ENCODE results near the gene CEACAM1. TPM values are rescaled to one million over a fixed set of nuclear protein-coding genes. Genes with fewer than 3 reads are reported as not detected.

The CEACAM1 gene
- 1 to 10 TPM in 5 of 6 donors, not detected in 1; 2.8 to 4.3 (median 3.4) TPM for polyA plus RNA-seq (ENCODE audit: low read depth in 6 of 6)

- Mint-ChIP-seq H3K36me3 (no peaks in the 10 kb centered on the region), H3K4me3 (peak within 1 kb of the TSS; percentile 76 to 97 (median 88)), H3K27ac (peak within 1 kb of the TSS; percentile 77 to 97 (median 90)), H3K4me1 (peaks cover 36 to 45% (median 40%) of the 10 kb centered on the region in 3 donors), H3K9me3 (no peaks in the 10 kb centered on the region), H3K27me3 (no peaks in the 10 kb centered on the region)
- ATAC-seq (ENCODE audit: low read depth in 2 of 2): peak; percentile 67 to 70
- DNase-seq: peak; percentile 28
Measured at GRCh38 chr19:42528354-42529247, at the start of gene CEACAM1. Gene CEACAM1, minus strand, starts transcription at chr19:42528481. Its CDS starts 107 bp downstream, at chr19:42528374.

- ATAC-seq (ENCODE audit: low read depth in 2 of 2): no peak
- no peaks in the 10 kb centered on the region for H3K36me3 Mint-ChIP-seq
- H3K4me3 Mint-ChIP-seq: peak overlapping the region in 6 of 8 donors; percentile 17 to 84 (median 56)
- no peak for DNase-seq
- H3K4me1 Mint-ChIP-seq: peaks cover 25 to 53% (median 39%) of the 10 kb centered on the region in 3 donors
- H3K9me3 Mint-ChIP-seq: peaks cover 0 to 3% (median 0%) of the 10 kb centered on the region in 7 donors
- no peaks in the 10 kb centered on the region for H3K27me3 Mint-ChIP-seq
- peak overlapping the region; percentile 83 to 92 (median 86) for H3K27ac Mint-ChIP-seq
Measured at GRCh38 chr19:42577016-42577415, 48.7 kb upstream of the CEACAM1 start.

GRCh38 chr19:42576241-42576640, 48.0 kb upstream of the CEACAM1 start:
- ATAC-seq (ENCODE audit: low read depth in 2 of 2) (peak; percentile 75 to 93), DNase-seq (peak; percentile 53)
- no peaks in the 10 kb centered on the region for H3K36me3 Mint-ChIP-seq
- H3K4me1 Mint-ChIP-seq: peaks cover 25 to 53% (median 39%) of the 10 kb centered on the region in 3 donors
- H3K4me3 Mint-ChIP-seq: peak overlapping the region; percentile 30 to 84 (median 72)
- H3K9me3 Mint-ChIP-seq: peaks cover 0 to 3% (median 0%) of the 10 kb centered on the region in 7 donors
- peak overlapping the region; percentile 76 to 92 (median 86) for H3K27ac Mint-ChIP-seq
- no peaks in the 10 kb centered on the region for H3K27me3 Mint-ChIP-seq

- Mint-ChIP-seq H3K27me3 (no peaks in the 10 kb centered on the region), H3K27ac (peak overlapping the region in 2 of 6 donors; percentile 17 to 55), H3K36me3 (no peaks in the 10 kb centered on the region), H3K9me3 (peaks cover 0 to 3% (median 0%) of the 10 kb centered on the region in 7 donors), H3K4me1 (peaks cover 28 to 59% (median 53%) of the 10 kb centered on the region in 3 donors), H3K4me3 (no peak overlapping the region)
- ATAC-seq (ENCODE audit: low read depth in 2 of 2) (no peak), DNase-seq (no peak)
Measured at GRCh38 chr19:42573642-42574041, 45.4 kb upstream of the CEACAM1 start.

GRCh38 chr19:42571116-42571515, 42.8 kb upstream of the CEACAM1 start:
- H3K36me3 Mint-ChIP-seq: no peaks in the 10 kb centered on the region
- H3K4me3 Mint-ChIP-seq: no peak overlapping the region
- H3K27me3 Mint-ChIP-seq: no peaks in the 10 kb centered on the region
- H3K9me3 Mint-ChIP-seq: peaks cover 0 to 3% (median 0%) of the 10 kb centered on the region in 7 donors
- ATAC-seq (ENCODE audit: low read depth in 2 of 2) (no peak), DNase-seq (no peak)
- H3K4me1 Mint-ChIP-seq: peaks cover 24 to 61% (median 53%) of the 10 kb centered on the region in 3 donors
- H3K27ac Mint-ChIP-seq: no peak overlapping the region

- Mint-ChIP-seq H3K4me1 (peaks cover 16 to 42% (median 35%) of the 10 kb centered on the region in 3 donors), H3K9me3 (peaks cover 0 to 3% (median 0%) of the 10 kb centered on the region in 7 donors), H3K36me3 (no peaks in the 10 kb centered on the region), H3K4me3 (no peak overlapping the region), H3K27ac (peak overlapping the region in 4 of 6 donors; percentile 8 to 75 (median 56)), H3K27me3 (no peaks in the 10 kb centered on the region)
- DNase-seq (no peak), ATAC-seq (ENCODE audit: low read depth in 2 of 2) (no peak)
Measured at GRCh38 chr19:42569193-42569592, 40.9 kb upstream of the CEACAM1 start.

GRCh38 chr19:42568006-42568405, 39.7 kb upstream of the CEACAM1 start:
- Mint-ChIP-seq H3K4me3 (peak overlapping the region; percentile 22 to 87 (median 72)), H3K4me1 (peaks cover 18 to 36% (median 35%) of the 10 kb centered on the region in 3 donors), H3K9me3 (peaks cover 0 to 3% (median 0%) of the 10 kb centered on the region in 7 donors), H3K36me3 (no peaks in the 10 kb centered on the region), H3K27me3 (peaks cover 5 to 8% (median 6%) of the 10 kb centered on the region in 3 donors), H3K27ac (peak overlapping the region; percentile 52 to 97 (median 78))
- ATAC-seq (ENCODE audit: low read depth in 2 of 2) (peak; percentile 90 to 92), DNase-seq (peak; percentile 48)

- H3K4me3 Mint-ChIP-seq: peak overlapping the region; percentile 22 to 87 (median 72)
- H3K9me3 Mint-ChIP-seq: peaks cover 0 to 1% (median 0%) of the 10 kb centered on the region in 7 donors
- peaks cover 18 to 36% (median 35%) of the 10 kb centered on the region in 3 donors for H3K4me1 Mint-ChIP-seq
- H3K36me3 Mint-ChIP-seq: no peaks in the 10 kb centered on the region
- DNase-seq (no peak), ATAC-seq (ENCODE audit: low read depth in 2 of 2) (no peak)
- peaks cover 5 to 9% (median 7%) of the 10 kb centered on the region in 3 donors for H3K27me3 Mint-ChIP-seq
- H3K27ac Mint-ChIP-seq: peak overlapping the region; percentile 52 to 97 (median 78)
Measured at GRCh38 chr19:42567567-42567966, 39.3 kb upstream of the CEACAM1 start.

- Mint-ChIP-seq H3K4me3 (no peak overlapping the region), H3K9me3 (no peaks in the 10 kb centered on the region), H3K27ac (no peak overlapping the region), H3K36me3 (no peaks in the 10 kb centered on the region), H3K27me3 (peaks cover 19 to 37% (median 34%) of the 10 kb centered on the region in 3 donors), H3K4me1 (peaks cover 14 to 27% (median 20%) of the 10 kb centered on the region in 3 donors)
- peak; percentile 36 for DNase-seq
- peak; percentile 44 to 51 for ATAC-seq (ENCODE audit: low read depth in 2 of 2)
Measured at GRCh38 chr19:42563352-42564210, 35.3 kb upstream of the CEACAM1 start.

- no peak overlapping the region for H3K4me3 Mint-ChIP-seq
- H3K36me3 Mint-ChIP-seq: peaks cover 0 to 5% of the 10 kb centered on the region in 2 donors
- ATAC-seq (ENCODE audit: low read depth in 2 of 2) (no peak), DNase-seq (no peak)
- H3K9me3 Mint-ChIP-seq: no peaks in the 10 kb centered on the region
- peaks cover 6 to 11% (median 8%) of the 10 kb centered on the region in 3 donors for H3K4me1 Mint-ChIP-seq
- peak overlapping the region in 1 of 6 donors; percentile 69 for H3K27ac Mint-ChIP-seq
- H3K27me3 Mint-ChIP-seq: peaks cover 32 to 56% (median 53%) of the 10 kb centered on the region in 3 donors
Measured at GRCh38 chr19:42561512-42561911, 33.2 kb upstream of the CEACAM1 start.

- Mint-ChIP-seq H3K9me3 (no peaks in the 10 kb centered on the region), H3K27me3 (peaks cover 32 to 64% (median 60%) of the 10 kb centered on the region in 3 donors), H3K36me3 (peaks cover 0 to 5% of the 10 kb centered on the region in 2 donors), H3K4me3 (no peak overlapping the region), H3K27ac (no peak overlapping the region), H3K4me1 (peaks cover 12 to 16% (median 13%) of the 10 kb centered on the region in 3 donors)
- ATAC-seq (ENCODE audit: low read depth in 2 of 2) (no peak), DNase-seq (no peak)
Measured at GRCh38 chr19:42560731-42561130, 32.5 kb upstream of the CEACAM1 start.

GRCh38 chr19:42558450-42559150, 30.3 kb upstream of the CEACAM1 start:
- no peak overlapping the region for H3K27ac Mint-ChIP-seq
- H3K4me1 Mint-ChIP-seq: peaks cover 20 to 34% (median 29%) of the 10 kb centered on the region in 3 donors
- peaks cover 0 to 5% of the 10 kb centered on the region in 2 donors for H3K36me3 Mint-ChIP-seq
- DNase-seq (no peak), ATAC-seq (ENCODE audit: low read depth in 2 of 2) (no peak)
- no peak overlapping the region for H3K4me3 Mint-ChIP-seq
- peaks cover 32 to 75% (median 74%) of the 10 kb centered on the region in 3 donors for H3K27me3 Mint-ChIP-seq
- H3K9me3 Mint-ChIP-seq: no peaks in the 10 kb centered on the region
